H1 (cell line): Measurements from ENCODE around the gene FOXQ1.

Experiments used
- CHD2 ChIP-seq: IDR thresholded peaks from 2 replicates; pipeline ENCODE4 v1.6.1; 2012; ENCODE audit warnings: low read length, improper control_type of control experiment
- EP300 ChIP-seq, 2 experiments: IDR thresholded peaks; 1 replicate in 1 of 2; 2 replicates in 1 of 2; pipeline ENCODE4 v1.6.1; 2011 to 2012; ENCODE audit warnings: low read depth in 2 of 2, low read length in 2 of 2, mild to moderate bottlenecking in 2 of 2, borderline replicate concordance in 1 of 2, inconsistent platforms in 1 of 2, moderate library complexity in 1 of 2
- KDM5A ChIP-seq: fragments of 200-600 bp; IDR thresholded peaks from 2 replicates; pipeline ENCODE4 v1.7.1; 2012; ENCODE audit warnings: mild to moderate bottlenecking, low read length, inconsistent platforms, mixed read lengths
- MAFK ChIP-seq: IDR thresholded peaks from 2 replicates; pipeline ENCODE4 v1.6.1; 2012; ENCODE audit warnings: low read depth, mild to moderate bottlenecking, improper control_type of control experiment, low read length
- POLR2AphosphoS5 ChIP-seq: IDR thresholded peaks from 2 replicates; pipeline ENCODE4 v1.6.1; 2011; ENCODE audit warnings: low read depth, low read length
- TF ChIP-seq, protein P1 (sequence below): IDR thresholded peaks from 2 replicates; pipeline ENCODE4 v1.6.1; 2012; ENCODE audit warnings: inconsistent platforms
- TF ChIP-seq, protein P2 (sequence below): IDR thresholded peaks from 2 replicates; pipeline ENCODE4 v1.6.1; 2011; ENCODE audit warnings: low read length, improper control_type of control experiment

DNA sequence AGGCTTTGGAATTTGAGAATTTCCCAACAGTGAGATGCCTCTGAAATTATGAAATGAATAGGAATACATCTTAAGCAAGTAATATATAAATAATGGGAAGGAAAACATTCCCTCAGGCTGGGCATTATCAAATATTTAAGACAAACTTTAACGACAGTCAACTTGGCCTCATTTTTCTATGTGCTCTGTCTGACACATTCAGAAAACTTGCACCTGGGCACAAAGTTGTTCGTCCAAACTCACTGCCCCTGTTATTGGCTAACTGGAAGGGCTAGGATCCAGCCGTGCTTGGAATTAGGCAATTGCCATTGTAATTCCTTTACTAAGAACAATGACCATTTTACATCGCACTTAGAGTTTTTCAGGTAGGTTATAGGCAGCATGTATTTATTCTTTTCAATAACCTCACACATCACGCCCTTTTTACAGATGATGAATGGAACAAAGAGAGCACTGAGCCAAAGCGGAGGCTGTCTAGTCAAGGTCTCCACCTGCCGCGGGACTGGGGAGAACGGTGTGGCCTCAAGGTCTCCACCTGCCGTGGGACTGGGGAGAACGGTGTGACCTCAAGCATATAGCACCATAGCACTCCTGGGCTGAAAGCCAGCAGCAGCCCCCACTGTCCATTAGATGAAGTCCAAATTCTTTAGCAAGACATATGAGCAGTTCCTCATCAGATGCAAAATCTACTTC lies 40.7 kb upstream of the FOXQ1 start:
- no peak for TF ChIP-seq MAFK
- TF ChIP-seq CHD2 = no peak
- TF ChIP-seq POLR2AphosphoS5 = no peak
- TF ChIP-seq, protein P1, sequence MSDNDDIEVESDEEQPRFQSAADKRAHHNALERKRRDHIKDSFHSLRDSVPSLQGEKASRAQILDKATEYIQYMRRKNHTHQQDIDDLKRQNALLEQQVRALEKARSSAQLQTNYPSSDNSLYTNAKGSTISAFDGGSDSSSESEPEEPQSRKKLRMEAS = no peak
- no peak for TF ChIP-seq KDM5A
- TF ChIP-seq EP300 (IDR thresholded peaks at IDR 0.05; ENCODE audit: borderline replicate concordance in 1 of 2, low read depth in 2 of 2, low read length in 2 of 2) = no peak
- TF ChIP-seq, protein P2, sequence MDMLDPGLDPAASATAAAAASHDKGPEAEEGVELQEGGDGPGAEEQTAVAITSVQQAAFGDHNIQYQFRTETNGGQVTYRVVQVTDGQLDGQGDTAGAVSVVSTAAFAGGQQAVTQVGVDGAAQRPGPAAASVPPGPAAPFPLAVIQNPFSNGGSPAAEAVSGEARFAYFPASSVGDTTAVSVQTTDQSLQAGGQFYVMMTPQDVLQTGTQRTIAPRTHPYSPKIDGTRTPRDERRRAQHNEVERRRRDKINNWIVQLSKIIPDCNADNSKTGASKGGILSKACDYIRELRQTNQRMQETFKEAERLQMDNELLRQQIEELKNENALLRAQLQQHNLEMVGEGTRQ = no peak
